ENCODE results near the gene CEL.
"Not testable (repeated sequence)": the region's sequence is repeated elsewhere in the genome, so short reads cannot be mapped to it uniquely, and the experiment has no call there.

The CEL gene

DNA sequence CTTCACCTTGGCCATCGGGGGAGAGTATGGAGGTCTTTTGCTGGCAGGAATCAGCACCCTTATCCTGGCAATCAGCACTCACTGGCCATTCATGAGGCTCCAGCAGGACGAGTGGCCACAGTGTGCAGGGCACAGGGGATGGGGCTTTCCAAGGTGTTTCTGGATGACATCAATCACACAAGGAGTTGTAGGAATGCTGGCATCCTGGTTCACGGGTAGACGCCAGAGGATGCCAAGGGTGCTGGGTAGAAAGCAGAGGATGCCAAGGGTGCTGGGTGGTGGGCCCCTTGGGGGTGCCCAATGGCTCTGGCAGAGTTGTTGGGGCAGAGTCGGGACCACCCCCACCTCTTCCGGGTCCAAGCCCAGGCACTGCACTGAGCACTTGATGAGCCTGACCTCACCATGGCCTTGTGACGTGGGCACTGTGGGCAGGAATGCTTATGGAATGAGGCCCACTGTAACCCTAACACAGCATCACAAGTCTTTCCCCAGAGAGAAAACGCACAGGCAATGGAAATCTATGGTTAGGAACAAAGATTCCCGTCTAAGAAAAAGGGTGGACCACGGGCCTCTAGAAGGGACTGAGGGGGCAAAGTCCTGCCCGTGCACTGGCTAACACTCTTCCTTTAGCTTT is 29.1 kb downstream of the CEL start:
- H3K27ac ChIP-seq, result no peak overlapping the region

GRCh38 chr9:133094351-133094750 is 32.6 kb downstream of the CEL start:
- not testable (repeated sequence) for H3K4me3 ChIP-seq; H3K9ac ChIP-seq (ENCODE audit: insufficient read length); H3K27ac ChIP-seq; H3K9me3 ChIP-seq (ENCODE audit: low read depth, low read length); DNase-seq (ENCODE audit: low read depth, low spot score)
- H3K36me3 ChIP-seq (ENCODE audit: insufficient read depth, low read length), result peaks cover 23% of the 10 kb centered on the region

More for the DNA sequence above, 29.1 kb downstream of the CEL start:
- TF ChIP-seq FOXP2 (optimal IDR thresholded peaks at IDR 0.05; ENCODE audit: control extremely low read depth, extremely low read length, insufficient read depth), result no peak
- no peak for TF ChIP-seq EZH2 (IDR thresholded peaks at IDR 0.05)
- no peak for TF ChIP-seq POLR2AphosphoS5 (IDR thresholded peaks at IDR 0.05; ENCODE audit: borderline replicate concordance, low read depth, low read length)
- H3K9me3 ChIP-seq (ENCODE audit: low read depth, low read length), result peaks cover 2% of the 10 kb centered on the region; the same call in 1 of the 2 replicates
- H3K4me3 ChIP-seq, result no peak overlapping the region
- H3K36me3 ChIP-seq (ENCODE audit: insufficient read depth, low read length), result no peaks in the 10 kb centered on the region
- no peak for DNase-seq (ENCODE audit: low read depth, low spot score)
- no peak overlapping the region for H3K9ac ChIP-seq (ENCODE audit: insufficient read length)

DNA sequence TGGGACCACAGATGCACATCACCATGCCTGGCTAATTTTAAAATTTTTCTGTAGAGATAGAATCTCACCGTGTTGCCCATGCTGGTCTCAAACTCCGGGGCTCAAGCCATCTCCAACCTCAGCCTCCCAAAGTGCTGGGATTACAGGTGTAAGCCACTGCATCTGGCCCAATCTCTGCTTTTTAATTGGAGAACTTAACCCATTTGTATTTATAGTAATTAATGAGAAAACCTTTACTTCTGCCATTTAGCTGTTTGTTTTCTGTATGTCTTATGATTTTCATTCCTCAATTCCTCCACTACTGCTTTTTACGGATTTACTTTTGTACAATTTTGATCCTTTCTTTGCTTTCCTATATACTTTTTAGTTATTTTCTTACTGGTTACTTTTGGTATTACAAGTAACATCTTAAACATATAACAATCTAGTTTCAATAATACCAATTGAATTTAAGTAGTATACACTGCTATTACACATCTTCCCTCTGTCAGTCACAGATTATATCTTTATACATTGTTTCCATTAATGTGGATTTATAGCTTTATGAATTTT is 33.1 kb downstream of the CEL start:
- Histone ChIP-seq H3K4me3 (no peak overlapping the region), H3K9me3 (ENCODE audit: low read depth, low read length) (peaks cover 4% of the 10 kb centered on the region; the same call in 1 of the 2 replicates), H3K9ac (ENCODE audit: insufficient read length) (no peak overlapping the region), H3K27ac (no peak overlapping the region), H3K36me3 (ENCODE audit: insufficient read depth, low read length) (peaks cover 27% of the 10 kb centered on the region)
- no peak for DNase-seq (ENCODE audit: low read depth, low spot score)
- TF ChIP-seq FOXP2 (optimal IDR thresholded peaks at IDR 0.05; ENCODE audit: control extremely low read depth, extremely low read length, insufficient read depth) (no peak), EZH2 (IDR thresholded peaks at IDR 0.05) (no peak), POLR2AphosphoS5 (IDR thresholded peaks at IDR 0.05; ENCODE audit: borderline replicate concordance, low read depth, low read length) (no peak)

GRCh38 chr9:133098104-133098754 is 36.4 kb downstream of the CEL start:
- peaks cover 52% of the 10 kb centered on the region for H3K36me3 ChIP-seq (ENCODE audit: insufficient read depth, low read length)
- no peak overlapping the region for H3K9ac ChIP-seq (ENCODE audit: insufficient read length)
- no peak for DNase-seq (ENCODE audit: low read depth, low spot score)
- no peak overlapping the region for H3K27ac ChIP-seq
- TF ChIP-seq EZH2 (IDR thresholded peaks at IDR 0.05) (no peak), FOXP2 (optimal IDR thresholded peaks at IDR 0.05; ENCODE audit: control extremely low read depth, extremely low read length, insufficient read depth) (no peak), POLR2AphosphoS5 (IDR thresholded peaks at IDR 0.05; ENCODE audit: borderline replicate concordance, low read depth, low read length) (no peak)
- H3K9me3 ChIP-seq (ENCODE audit: low read depth, low read length), result peaks cover 4% of the 10 kb centered on the region; the same call in 1 of the 2 replicates
- H3K4me3 ChIP-seq, result no peak overlapping the region

DNA sequence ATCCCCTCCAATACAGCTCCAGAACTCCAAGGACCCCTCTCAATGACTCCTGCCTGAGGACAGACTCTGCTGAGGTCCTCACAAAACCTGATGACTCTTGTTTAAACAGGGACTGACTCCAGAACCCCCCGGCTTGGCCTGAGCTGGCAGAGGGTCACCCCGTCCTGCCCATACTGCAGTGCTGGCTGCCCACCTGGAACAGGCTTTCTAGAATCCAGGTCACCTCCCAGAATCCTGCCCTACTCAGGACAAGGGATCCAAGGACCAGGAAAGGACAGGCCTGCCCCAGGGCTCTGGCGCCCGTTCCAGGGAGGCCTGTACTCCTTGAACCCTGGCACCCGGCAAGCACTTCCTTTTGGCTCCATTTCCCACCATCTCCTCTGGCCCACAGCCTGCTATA is 37.1 kb downstream of the CEL start:
- H3K9ac ChIP-seq (ENCODE audit: insufficient read length), result no peak overlapping the region
- no peak for DNase-seq (ENCODE audit: low read depth, low spot score)
- no peak for TF ChIP-seq FOXP2 (optimal IDR thresholded peaks at IDR 0.05; ENCODE audit: control extremely low read depth, extremely low read length, insufficient read depth)
- no peak for TF ChIP-seq EZH2 (IDR thresholded peaks at IDR 0.05)
- TF ChIP-seq POLR2AphosphoS5 (IDR thresholded peaks at IDR 0.05; ENCODE audit: borderline replicate concordance, low read depth, low read length), result no peak
- peaks cover 56% of the 10 kb centered on the region for H3K36me3 ChIP-seq (ENCODE audit: insufficient read depth, low read length)
- H3K9me3 ChIP-seq (ENCODE audit: low read depth, low read length), result peaks cover 4% of the 10 kb centered on the region; the same call in 1 of the 2 replicates
- H3K4me3 ChIP-seq, result no peak overlapping the region
- H3K27ac ChIP-seq, result no peak overlapping the region

DNA sequence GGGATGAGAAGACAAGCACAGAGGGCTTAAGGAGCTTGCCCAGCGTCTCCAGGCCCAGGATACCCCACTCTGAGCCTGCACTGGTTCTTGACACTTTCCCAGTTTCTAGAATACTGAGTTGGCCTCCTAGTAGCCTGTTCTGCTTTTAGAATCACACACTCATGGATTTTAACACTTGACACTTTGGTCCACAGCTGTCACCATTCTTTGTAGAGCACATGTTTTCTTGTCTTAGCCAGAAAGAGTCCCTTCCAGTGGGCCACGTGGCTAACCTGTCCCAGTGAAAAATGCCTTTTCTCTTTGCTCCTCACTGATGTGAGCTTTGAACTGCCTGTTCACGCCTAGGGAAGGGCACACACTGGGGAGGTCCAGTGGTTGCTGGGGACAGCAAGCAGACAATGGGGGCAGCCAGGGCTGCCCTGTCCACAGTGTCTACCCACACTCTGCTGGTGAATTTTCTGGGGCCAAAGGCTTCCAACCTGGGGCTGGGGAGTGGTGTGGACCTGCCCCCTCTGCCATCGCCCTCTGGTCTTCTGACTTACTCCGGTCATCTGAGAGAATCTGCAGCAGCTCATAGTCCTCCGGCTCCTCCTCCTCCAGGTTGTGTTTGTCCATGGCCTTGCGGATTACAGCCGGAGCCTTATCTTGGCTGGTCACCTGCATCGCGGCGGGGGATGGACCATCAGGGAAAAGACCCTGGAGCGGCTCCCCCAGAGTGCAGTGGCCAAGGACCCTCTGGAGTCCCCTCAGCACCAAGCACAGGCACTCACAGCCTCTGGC is 38.1 kb downstream of the CEL start:
- Histone ChIP-seq H3K9ac (ENCODE audit: insufficient read length) (no peak overlapping the region), H3K36me3 (ENCODE audit: insufficient read depth, low read length) (peaks cover 56% of the 10 kb centered on the region), H3K4me3 (no peak overlapping the region), H3K27ac (no peak overlapping the region), H3K9me3 (ENCODE audit: low read depth, low read length) (peaks cover 4% of the 10 kb centered on the region; the same call in 1 of the 2 replicates)
- DNase-seq (ENCODE audit: low read depth, low spot score), result no peak
- TF ChIP-seq POLR2AphosphoS5 (IDR thresholded peaks at IDR 0.05; ENCODE audit: borderline replicate concordance, low read depth, low read length) (no peak), EZH2 (IDR thresholded peaks at IDR 0.05) (no peak), FOXP2 (optimal IDR thresholded peaks at IDR 0.05; ENCODE audit: control extremely low read depth, extremely low read length, insufficient read depth) (no peak)

- peaks cover 56% of the 10 kb centered on the region for H3K36me3 ChIP-seq (ENCODE audit: insufficient read depth, low read length)
- no peak for DNase-seq (ENCODE audit: low read depth, low spot score)
- H3K9ac ChIP-seq (ENCODE audit: insufficient read length), result no peak overlapping the region
- no peak overlapping the region for H3K27ac ChIP-seq
- no peak overlapping the region for H3K4me3 ChIP-seq
- peaks cover 3% of the 10 kb centered on the region; the same call in 1 of the 2 replicates for H3K9me3 ChIP-seq (ENCODE audit: low read depth, low read length)
- TF ChIP-seq POLR2AphosphoS5 (IDR thresholded peaks at IDR 0.05; ENCODE audit: borderline replicate concordance, low read depth, low read length) (no peak), FOXP2 (optimal IDR thresholded peaks at IDR 0.05; ENCODE audit: control extremely low read depth, extremely low read length, insufficient read depth) (no peak), EZH2 (IDR thresholded peaks at IDR 0.05) (no peak)
Measured at GRCh38 chr9:133100506-133101355, 39.0 kb downstream of the CEL start.

Data from SK-N-MC (cell line).